ENCODE measurements around the gene HIF1A. TPM values are rescaled to one million over a fixed set of nuclear protein-coding genes. Genes with fewer than 3 reads are reported as not detected.

HIF1A gene
- total and polyA plus RNA-seq, 10 of the 15 experiments (the other 5 are each of a cell fraction or from before 2014, with no cell fraction given): 18.3 to 97.0 (median 75.3) TPM

DNA sequence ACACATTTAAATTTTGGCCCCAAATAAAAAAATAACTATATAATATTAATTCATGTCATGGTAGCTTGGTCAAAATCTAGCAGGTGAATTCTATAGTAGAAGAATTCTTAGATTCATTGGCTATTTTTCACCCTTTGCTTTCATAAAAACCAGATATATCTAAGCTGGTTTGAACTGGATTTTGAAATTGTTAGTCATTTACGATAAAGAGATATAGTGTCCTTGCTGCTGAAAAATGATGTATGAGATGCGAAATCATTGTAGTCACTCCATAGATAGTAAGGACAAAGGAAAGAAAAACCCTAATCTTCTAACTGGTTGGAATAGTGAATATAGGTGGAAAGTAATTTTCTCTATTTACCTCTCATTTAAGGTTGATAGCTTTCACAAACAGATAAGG is 12.2 kb upstream of the HIF1A start (continued):
- TF ChIP-seq SREBF2 (IDR thresholded peaks at IDR 0.05; ENCODE audit: low read length) (no peak), NR2C2 (IDR thresholded peaks at IDR 0.05; ENCODE audit: borderline replicate concordance, control insufficient read depth, insufficient read length, low read depth) (no peak)

DNA sequence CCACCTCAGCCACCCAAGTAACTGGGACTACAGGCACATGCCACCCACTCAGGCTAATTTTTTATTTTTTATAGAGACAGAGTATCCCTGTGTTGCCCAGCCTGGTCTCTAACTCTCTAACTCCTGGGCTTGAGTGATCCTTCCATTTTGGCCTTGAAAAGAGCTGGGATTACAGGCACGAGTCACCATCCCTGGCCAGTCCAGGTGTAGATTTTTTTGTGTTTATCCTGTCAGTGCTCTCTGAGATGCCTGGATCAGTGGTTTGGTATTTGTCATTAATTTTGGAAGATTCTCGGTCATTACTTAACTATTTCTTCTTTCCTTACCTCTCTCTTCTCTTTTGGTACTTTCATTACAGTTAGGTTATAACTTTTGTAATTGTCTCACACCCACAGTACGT is 5.3 kb upstream of the HIF1A start:
- Histone ChIP-seq H3K36me3 (ENCODE audit: control insufficient read depth in 2 of 2, insufficient read depth in 2 of 2, low read length in 1 of 2) (no peaks in the 10 kb centered on the region), H3K4me2 (ENCODE audit: control insufficient read depth, insufficient read depth) (no peak overlapping the region), H3K9ac (ENCODE audit: control insufficient read depth, insufficient read depth, low read length) (no peak overlapping the region), H3K79me2 (ENCODE audit: control insufficient read depth, insufficient read depth, low read length) (no peaks in the 10 kb centered on the region), H3K4me3 (no peak overlapping the region), H3K27ac (ENCODE audit: control insufficient read depth, insufficient read depth) (no peak overlapping the region), H3K27me3 (replicated peaks in 1 of 2; ENCODE audit: control insufficient read depth in 2 of 2, insufficient read depth in 2 of 2, low read length in 1 of 2) (no peaks in the 10 kb centered on the region), H2AFZ (ENCODE audit: control insufficient read depth, low read depth, low read length) (no peak overlapping the region), H3K9me3 (replicated peaks; ENCODE audit: control insufficient read depth, insufficient read depth, low read length) (no peaks in the 10 kb centered on the region; the same call in 2 of the 3 replicates), H4K20me1 (ENCODE audit: control insufficient read depth, insufficient read depth) (no peaks in the 10 kb centered on the region), H3K4me1 (ENCODE audit: control insufficient read depth, insufficient read depth, low read length) (peaks cover 10% of the 10 kb centered on the region; the same call in 1 of the 2 replicates)
- FAIRE-seq (no peak), ATAC-seq (no peak), DNase-seq (ENCODE audit: low read depth, low spot score) (no peak)
- RAD21 ChIA-PET (ENCODE audit: unreplicated experiment): interaction anchor here (0.9 to 1.8 kb wide), 4 partner anchors 16 to 125 kb away, joined by 3 to 7 read pairs (median 5); no protein-coding TSS in a partner anchor
- in situ Hi-C loops (cut with MboI): no loop called here
- 53% methylated on average over 3 of the region's 3 CpGs for WGBS (ENCODE audit: insufficient coverage, insufficient replicate concordance, low lambda C conversion rate, missing lambda C conversion rate)
- TF ChIP-seq RAD21 (IDR thresholded peaks at IDR 0.05; ENCODE audit: insufficient read depth, low read depth, low read length) (no peak), MYB (IDR thresholded peaks at IDR 0.05; ENCODE audit: borderline replicate concordance, low read depth, low read length) (no peak)
- TF ChIP-seq, protein P1, sequence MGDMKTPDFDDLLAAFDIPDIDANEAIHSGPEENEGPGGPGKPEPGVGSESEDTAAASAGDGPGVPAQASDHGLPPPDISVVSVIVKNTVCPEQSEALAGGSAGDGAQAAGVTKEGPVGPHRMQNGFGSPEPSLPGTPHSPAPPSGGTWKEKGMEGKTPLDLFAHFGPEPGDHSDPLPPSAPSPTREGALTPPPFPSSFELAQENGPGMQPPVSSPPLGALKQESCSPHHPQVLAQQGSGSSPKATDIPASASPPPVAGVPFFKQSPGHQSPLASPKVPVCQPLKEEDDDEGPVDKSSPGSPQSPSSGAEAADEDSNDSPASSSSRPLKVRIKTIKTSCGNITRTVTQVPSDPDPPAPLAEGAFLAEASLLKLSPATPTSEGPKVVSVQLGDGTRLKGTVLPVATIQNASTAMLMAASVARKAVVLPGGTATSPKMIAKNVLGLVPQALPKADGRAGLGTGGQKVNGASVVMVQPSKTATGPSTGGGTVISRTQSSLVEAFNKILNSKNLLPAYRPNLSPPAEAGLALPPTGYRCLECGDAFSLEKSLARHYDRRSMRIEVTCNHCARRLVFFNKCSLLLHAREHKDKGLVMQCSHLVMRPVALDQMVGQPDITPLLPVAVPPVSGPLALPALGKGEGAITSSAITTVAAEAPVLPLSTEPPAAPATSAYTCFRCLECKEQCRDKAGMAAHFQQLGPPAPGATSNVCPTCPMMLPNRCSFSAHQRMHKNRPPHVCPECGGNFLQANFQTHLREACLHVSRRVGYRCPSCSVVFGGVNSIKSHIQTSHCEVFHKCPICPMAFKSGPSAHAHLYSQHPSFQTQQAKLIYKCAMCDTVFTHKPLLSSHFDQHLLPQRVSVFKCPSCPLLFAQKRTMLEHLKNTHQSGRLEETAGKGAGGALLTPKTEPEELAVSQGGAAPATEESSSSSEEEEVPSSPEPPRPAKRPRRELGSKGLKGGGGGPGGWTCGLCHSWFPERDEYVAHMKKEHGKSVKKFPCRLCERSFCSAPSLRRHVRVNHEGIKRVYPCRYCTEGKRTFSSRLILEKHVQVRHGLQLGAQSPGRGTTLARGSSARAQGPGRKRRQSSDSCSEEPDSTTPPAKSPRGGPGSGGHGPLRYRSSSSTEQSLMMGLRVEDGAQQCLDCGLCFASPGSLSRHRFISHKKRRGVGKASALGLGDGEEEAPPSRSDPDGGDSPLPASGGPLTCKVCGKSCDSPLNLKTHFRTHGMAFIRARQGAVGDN (IDR thresholded peaks at IDR 0.05): no peak
- SMC1A ChIA-PET (ENCODE audit: uncharacterized antibody, unreplicated experiment): interaction anchor here (1.1 to 3.4 kb wide), 4 partner anchors 16 to 121 kb away, joined by 3 to 14 read pairs (median 7); no protein-coding TSS in a partner anchor
- CTCF ChIA-PET: interaction anchor here (1.7 kb wide), 1 partner anchor 12 kb away, joined by 6 read pairs; no protein-coding TSS in a partner anchor
- BruUV-seq (replicated peaks): no TSS peak
- intact Hi-C loops (cut with micrococcal nuclease; ENCODE audit: unreplicated experiment): loop anchor here (10.0 kb wide), 1 partner anchor 935 kb away; no protein-coding TSS in a partner anchor
- POLR2A ChIA-PET: interaction anchor here (1.2 kb wide), 1 partner anchor 9 kb away, joined by 3 read pairs; no protein-coding TSS in a partner anchor

Data from GM12878 (cell line).